A549 (cell line): ENCODE measurements around the gene SHROOM2. TPM values are rescaled to one million over a fixed set of nuclear protein-coding genes. Genes with fewer than 3 reads are reported as not detected.

Experiments
- ATAC-seq, 2 experiments: fragments of 200-7000 bp in 1 of 2; fragments of >200 bp in 1 of 2; cut with Nextera tagmentation in 1 of 2; cut with Tn5 transposase in 1 of 2; 3 replicates each; pipeline versions ENCODE4 v1.8.0 to v1.9.1; 2018 to 2020; ENCODE audit warnings: mild to moderate bottlenecking in 1 of 2, moderate library complexity in 1 of 2
- CTCF ChIA-PET: fragments of 300-600 bp; sonication (Branson Sonifier 250); formaldehyde crosslinking; extraction: SDS; loops from one replicate; lab custom pipeline; 2021; ENCODE audit warnings: antibody characterized with exemption, inconsistent platforms; lab: Yijun Ruan, JAX
- POLR2A ChIA-PET: fragments of 350-600 bp; formaldehyde crosslinking; extraction: SDS; loops from one replicate; lab custom pipeline; 2021; ENCODE audit warnings: antibody characterized with exemption, inconsistent platforms; lab: Yijun Ruan, JAX
- DNase-seq, 2 experiments: peaks; one replicate each; pipeline versions ENCODE4 v3.0.0 to v3.0.0-alpha.2; 2011 to 2016; ENCODE audit warnings: low read depth in 1 of 2, low spot score in 1 of 2
- FAIRE-seq: peaks from 2 replicates; lab custom pipeline; 2011; peaks lifted over from hg19 to GRCh38; lab: Jason Lieb, UNC
- H3K27ac ChIP-seq, 2 experiments: fragments of >200 bp; sonication (Bioruptor Twin); formaldehyde crosslinking; 3 replicates each; pipeline ENCODE4 v1.5.1; 2016 to 2017
- H3K4me1 ChIP-seq: fragments of >200 bp; sonication (Bioruptor Twin); formaldehyde crosslinking; 3 replicates; pipeline ENCODE4 v1.6.1; 2016
- H3K4me2 ChIP-seq: fragments of >200 bp; sonication (Bioruptor Twin); formaldehyde crosslinking; 3 replicates; pipeline ENCODE4 v1.6.1; 2016
- H3K4me3 ChIP-seq: fragments of >200 bp; sonication (Bioruptor Twin); formaldehyde crosslinking; 3 replicates; pipeline ENCODE4 v1.5.1; 2016
- H3K9me3 ChIP-seq: fragments of >200 bp; sonication (Bioruptor Twin); formaldehyde crosslinking; 3 replicates; pipeline ENCODE4 v1.6.1; 2016
- ATOH8 ChIP-seq: fragments of 250-450 bp; sonication (Bioruptor Pico); IDR thresholded peaks from 2 replicates; pipeline ENCODE4 v1.5.0; 2020; ENCODE audit warnings: low read depth, mild to moderate bottlenecking, moderate library complexity
- BCL3 ChIP-seq: fragments of >200 bp; sonication (Bioruptor Twin); formaldehyde crosslinking; IDR thresholded peaks from 3 replicates; pipeline ENCODE4 v1.6.1; 2016
- CEBPB ChIP-seq, 2 experiments: fragments of >200 bp in 1 of 2; sonication (Bioruptor Twin) in 1 of 2; formaldehyde crosslinking in 1 of 2; IDR thresholded peaks; 2 replicates each; pipeline ENCODE4 v1.6.1; 2012 to 2016
- CHD2 ChIP-seq: fragments of 150-350 bp; IDR thresholded peaks from 2 replicates; pipeline ENCODE4 v1.6.1; 2014; ENCODE audit warnings: low read length; ENCODE audit not compliant: partially characterized antibody
- CTCF ChIP-seq: fragments of >200 bp; sonication (Bioruptor Twin); formaldehyde crosslinking; IDR thresholded peaks from 3 replicates; pipeline ENCODE4 v1.5.1; 2016
- EHMT2 ChIP-seq: fragments of 200-600 bp; sonication (generic); IDR thresholded peaks from 2 replicates; pipeline ENCODE4 v1.6.1; 2016; ENCODE audit warnings: antibody characterized with exemption, low read depth, mild to moderate bottlenecking, moderate library complexity
- FOSL2 ChIP-seq, 2 experiments: fragments of 450-650 bp in 1 of 2; fragments of >200 bp in 1 of 2; sonication (Bioruptor Twin) in 1 of 2; formaldehyde crosslinking; IDR thresholded peaks; 2 replicates each; pipeline versions ENCODE4 v1.5.0 to v1.6.1; 2016 to 2020; ENCODE audit warnings: mild to moderate bottlenecking in 1 of 2, moderate library complexity in 1 of 2
- HOXB13 ChIP-seq: fragments of 250-450 bp; sonication (Bioruptor Pico); IDR thresholded peaks from 2 replicates; pipeline ENCODE4 v1.5.0; 2020; ENCODE audit warnings: low read depth, mild to moderate bottlenecking, moderate library complexity
- KDM1A ChIP-seq: fragments of 200-600 bp; sonication (generic); IDR thresholded peaks from 2 replicates; pipeline ENCODE4 v1.6.1; 2016; ENCODE audit warnings: low read depth, mild to moderate bottlenecking
- KDM5A ChIP-seq: fragments of 200-600 bp; sonication (generic); IDR thresholded peaks from 2 replicates; pipeline ENCODE4 v1.6.1; 2016; ENCODE audit warnings: antibody characterized with exemption, mild to moderate bottlenecking
- MAFK ChIP-seq: fragments of 450-650 bp; IDR thresholded peaks from 2 replicates; pipeline ENCODE4 v1.6.1; 2014; ENCODE audit not compliant: partially characterized antibody
- MAX ChIP-seq: IDR thresholded peaks from 2 replicates; pipeline ENCODE4 v1.6.1; 2012
- RAD21 ChIP-seq, 2 experiments: fragments of >200 bp in 1 of 2; sonication (Bioruptor Twin) in 1 of 2; formaldehyde crosslinking in 1 of 2; IDR thresholded peaks in 1 of 2; conservative IDR thresholded peaks in 1 of 2; 2 replicates in 1 of 2; 3 replicates in 1 of 2; pipeline ENCODE4 v1.6.1; 2012 to 2018; ENCODE audit warnings: inconsistent platforms in 1 of 2
- REST ChIP-seq: fragments of 200-600 bp; sonication (generic); IDR thresholded peaks from 2 replicates; pipeline ENCODE4 v1.6.1; 2016; ENCODE audit warnings: antibody characterized with exemption, mild to moderate bottlenecking, moderate library complexity
- RFX5 ChIP-seq: fragments of 450-650 bp; IDR thresholded peaks from 2 replicates; pipeline ENCODE4 v1.7.1; 2014; ENCODE audit warnings: antibody characterized with exemption, mild to moderate bottlenecking, moderate library complexity
- RNF2 ChIP-seq: fragments of 200-600 bp; sonication (generic); IDR thresholded peaks from 2 replicates; pipeline ENCODE4 v1.6.1; 2016; ENCODE audit warnings: low read depth, mild to moderate bottlenecking, antibody characterized with exemption, moderate library complexity, borderline replicate concordance
- TFCP2L1 ChIP-seq: fragments of 250-450 bp; sonication (Bioruptor Pico); IDR thresholded peaks from 2 replicates; pipeline ENCODE4 v1.5.0; 2021; ENCODE audit warnings: mild to moderate bottlenecking
- ZFP36 ChIP-seq: fragments of 450-650 bp; IDR thresholded peaks from 2 replicates; pipeline ENCODE4 v1.6.1; 2014; ENCODE audit warnings: borderline replicate concordance; ENCODE audit not compliant: partially characterized antibody
- ZNF302 ChIP-seq: fragments of 250-450 bp; sonication (Bioruptor Pico); IDR thresholded peaks from 2 replicates; pipeline ENCODE4 v1.9.0; 2021; ENCODE audit warnings: inconsistent platforms, mild to moderate bottlenecking, moderate library complexity
- WGBS: methylation state at CpG from one replicate; pipeline ENCODE4 v1.1.6; 2017; ENCODE audit errors: missing lambda C conversion rate; 5-methylcytosine and 5-hydroxymethylcytosine counted together
- polyA plus RNA-seq, 4 experiments: library from polyadenylated mRNA; depleted of rRNA in 3 of 4; stranded (reverse); fragments of >200 nt; fragmentation: RNase III in 1 of 4; extraction: RNeasy Plus Mini Kit Qiagen cat#74134 plus additional on column Dnase treatment in 1 of 4; gene quantifications; 2 replicates in 3 of 4; 3 replicates in 1 of 4; pipeline ENCODE4 v1.2.3, GENCODE V29; 2011 to 2017

Gene SHROOM2
- polyA plus RNA-seq, 2 of the 4 experiments (the other 2 are of a cell fraction) = 0.12 to 0.27 TPM

- POLR2A ChIA-PET = no interaction called here
These were observed 35.3 kb downstream of the SHROOM2 start for GRCh38 chrX:9821572-9821971.

GRCh38 chrX:9824554-9824953 lies 38.3 kb downstream of the SHROOM2 start:
- ChIA-PET POLR2A (no interaction called here), CTCF (interaction anchor here (1.6 kb wide), 1 partner anchor 34 kb away, joined by 5 read pairs; no protein-coding TSS in a partner anchor)
- H3K4me2 ChIP-seq = no peak overlapping the region
- FAIRE-seq (no peak), DNase-seq (no peak), ATAC-seq (no peak)
- H3K4me3 ChIP-seq = no peak overlapping the region
- WGBS = 44% methylated on average over 12 of the region's 12 CpGs
- no peaks in the 10 kb centered on the region for H3K4me1 ChIP-seq
- H3K27ac ChIP-seq = no peak overlapping the region
- no peaks in the 10 kb centered on the region for H3K9me3 ChIP-seq
- TF ChIP-seq MAX = no peak
- TF ChIP-seq FOSL2 (IDR thresholded peaks at IDR 0.05) = no peak
- TF ChIP-seq FOSL2 (CRISPR knock-in tag; IDR thresholded peaks at IDR 0.05) = no peak

More at GRCh38 chrX:9821572-9821971, 35.3 kb downstream of the SHROOM2 start:
- FAIRE-seq (no peak), DNase-seq (no peak), ATAC-seq (no peak)
- CTCF ChIA-PET = no interaction called here
- Histone ChIP-seq H3K9me3 (no peaks in the 10 kb centered on the region), H3K4me3 (no peak overlapping the region), H3K27ac (no peak overlapping the region), H3K4me1 (no peaks in the 10 kb centered on the region), H3K4me2 (no peak overlapping the region)
- no peak for TF ChIP-seq TFCP2L1
- 50% methylated on average over 7 of the region's 7 CpGs for WGBS

- no peaks in the 10 kb centered on the region for H3K9me3 ChIP-seq
- 66% methylated on average over 6 of the region's 6 CpGs for WGBS
- POLR2A ChIA-PET = no interaction called here
- 0 out of 3 replicates have a peak, but pooled peaks cover 2% of the 10 kb centered on the region for H3K4me1 ChIP-seq
- no peak for DNase-seq
- no peak for TF ChIP-seq ATOH8 (CRISPR knock-in tag)
- no peak for TF ChIP-seq CTCF
- no peak for TF ChIP-seq RFX5
- TF ChIP-seq RNF2 = no peak
- TF ChIP-seq MAFK = no peak
- TF ChIP-seq BCL3 = no peak
- no peak for TF ChIP-seq CEBPB (IDR thresholded peaks at IDR 0.05)
- TF ChIP-seq TFCP2L1 = no peak
- TF ChIP-seq ZFP36 = no peak
- TF ChIP-seq HOXB13 = no peak
- no peak for TF ChIP-seq REST
- no peak for TF ChIP-seq KDM5A
- TF ChIP-seq RAD21 (conservative IDR thresholded peaks at IDR 0.05 in 1 of 2, IDR thresholded peaks at IDR 0.05 in 1 of 2) = no peak
- no peak for TF ChIP-seq ZNF302 (CRISPR knock-in tag)
- no peak for TF ChIP-seq KDM1A
- TF ChIP-seq EHMT2 = no peak
- TF ChIP-seq CHD2 = no peak
- TF ChIP-seq, all 56 proteins: peak for 0
- ATAC-seq (no peak), FAIRE-seq (no peak)
- H3K4me3 ChIP-seq = no peak overlapping the region
- no peak overlapping the region for H3K27ac ChIP-seq
- no peak overlapping the region for H3K4me2 ChIP-seq
- CTCF ChIA-PET = interaction anchor here (1.6 kb wide), 1 partner anchor 35 kb away, joined by 5 read pairs; no protein-coding TSS in a partner anchor
These were observed 39.0 kb downstream of the SHROOM2 start for GRCh38 chrX:9825129-9825790.
